Smooth muscle cell (in vitro differentiated cells): ENCODE data around the gene AQP9. TPM values are rescaled to one million over a fixed set of nuclear protein-coding genes. Genes with fewer than 3 reads are reported as not detected.

Experiments used
- DNase-seq: peaks from one replicate; lab custom pipeline; 2025; ENCODE audit not compliant: unreplicated experiment; lab: John Stamatoyannopoulos, UW
- H2AFZ ChIP-seq: fragments of 200-600 bp; sonication (generic); 2 replicates; pipeline ENCODE4 v1.6.0; 2016; ENCODE audit warnings: antibody characterized with exemption, low read depth, mild to moderate bottlenecking
- H3F3A ChIP-seq: fragments of 200-600 bp; sonication (generic); 2 replicates; pipeline ENCODE4 v1.6.0; 2017; ENCODE audit warnings: antibody characterized with exemption, low read depth
- H3K27ac ChIP-seq: fragments of 200-600 bp; sonication (generic); 2 replicates; pipeline ENCODE4 v1.5.1; 2016; ENCODE audit warnings: low read depth, mild to moderate bottlenecking
- H3K27me3 ChIP-seq: fragments of 200-600 bp; sonication (generic); 2 replicates; pipeline ENCODE4 v1.6.1; 2016; ENCODE audit warnings: low read depth, mild to moderate bottlenecking
- H3K36me3 ChIP-seq: fragments of 200-600 bp; sonication (generic); 2 replicates; pipeline ENCODE4 v1.5.1; 2016; ENCODE audit warnings: low read depth
- H3K4me1 ChIP-seq: fragments of 200-600 bp; sonication (generic); 2 replicates; pipeline ENCODE4 v1.5.1; 2016; ENCODE audit warnings: low read depth
- H3K4me2 ChIP-seq: fragments of 200-600 bp; sonication (generic); 2 replicates; pipeline ENCODE4 v1.6.0; 2016; ENCODE audit warnings: mild to moderate bottlenecking
- H3K4me3 ChIP-seq: fragments of 200-600 bp; sonication (generic); 2 replicates; pipeline ENCODE4 v1.5.1; 2016; ENCODE audit warnings: mild to moderate bottlenecking
- H3K79me2 ChIP-seq: fragments of 200-600 bp; sonication (generic); 2 replicates; pipeline ENCODE4 v1.6.0; 2016; ENCODE audit warnings: low read depth, mild to moderate bottlenecking
- H3K9ac ChIP-seq: fragments of 200-600 bp; sonication (generic); 2 replicates; pipeline ENCODE4 v1.6.0; 2016; ENCODE audit warnings: low read depth
- H3K9me3 ChIP-seq: fragments of 200-600 bp; sonication (generic); replicated peaks from 2 replicates; pipeline ENCODE4 v1.5.1; 2016; ENCODE audit warnings: low read depth
- H4K20me1 ChIP-seq: fragments of 200-600 bp; sonication (generic); 2 replicates; pipeline ENCODE4 v1.6.0; 2016; ENCODE audit warnings: low read depth
- CTCF ChIP-seq: fragments of 200-600 bp; sonication (generic); IDR thresholded peaks from 2 replicates; pipeline ENCODE4 v1.5.1; 2017; ENCODE audit warnings: borderline replicate concordance, mild to moderate bottlenecking, antibody characterized with exemption; ENCODE audit not compliant: insufficient read depth, poor library complexity, severe bottlenecking
- WGBS: methylation state at CpG from one replicate; pipeline ENCODE4 v1.1.7; 2016; ENCODE audit warnings: low lambda C conversion rate; 5-methylcytosine and 5-hydroxymethylcytosine counted together
- polyA plus RNA-seq: library from polyadenylated mRNA; unstranded; fragments of >200 nt; fragmentation: Nextera tagmentation; extraction: Ambion mirVana; gene quantifications from 2 replicates; pipeline ENCODE4 v1.2.1, GENCODE V29; 2016
- total RNA-seq: library from RNA; depleted of rRNA; stranded (reverse); fragments of >200 nt; gene quantifications from 2 replicates; pipeline ENCODE4 v1.2.3, GENCODE V29; 2014

AQP9 gene
- total and polyA plus RNA-seq, 2 experiments from 2014 or later, result 1.5 TPM; not detected in 1

GRCh38 chr15:58139276-58139988 lies 1.3 kb downstream of the AQP9 start:
- DNase-seq, result no peak
- no peaks in the 10 kb centered on the region for H3K36me3 ChIP-seq
- no peak overlapping the region for H3K27ac ChIP-seq
- no peaks in the 10 kb centered on the region for H3F3A ChIP-seq
- no peaks in the 10 kb centered on the region for H3K9me3 ChIP-seq
- no peak overlapping the region for H2AFZ ChIP-seq
- no peaks in the 10 kb centered on the region for H3K27me3 ChIP-seq
- H3K4me2 ChIP-seq, result peak overlapping the region; percentile 24
- H4K20me1 ChIP-seq, result no peaks in the 10 kb centered on the region
- 32% methylated on average over 5 of the region's 5 CpGs for WGBS
- no peaks in the 10 kb centered on the region for H3K4me1 ChIP-seq
- TF ChIP-seq CTCF, result no peak
- no peak overlapping the region for H3K4me3 ChIP-seq
- H3K79me2 ChIP-seq, result no peaks in the 10 kb centered on the region
- H3K9ac ChIP-seq, result no peak overlapping the region

DNA sequence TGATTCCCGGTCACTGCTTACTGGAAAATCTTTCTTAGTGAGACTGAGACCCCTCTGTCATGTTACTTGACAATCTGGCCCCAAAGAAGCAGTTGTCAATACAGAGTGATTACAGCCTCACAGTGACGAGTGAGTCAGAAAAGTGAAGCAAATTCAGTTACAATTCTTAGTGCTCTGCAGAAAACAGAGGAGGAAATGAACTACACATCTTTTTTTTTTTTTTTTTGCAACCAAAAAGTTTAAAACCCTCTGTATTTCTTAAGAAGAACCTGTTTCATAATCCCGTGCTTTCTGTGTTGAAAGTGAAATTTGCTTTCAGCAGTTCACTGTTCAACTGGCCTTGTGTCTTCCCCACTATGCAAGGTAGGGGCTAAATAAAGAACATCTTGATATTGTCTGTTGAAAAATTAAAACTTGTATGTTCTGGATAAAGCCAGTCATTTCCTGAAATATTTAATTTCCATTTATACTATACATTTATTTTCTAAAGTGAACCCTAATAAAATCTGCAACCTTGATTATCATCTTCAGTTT lies 1.9 kb downstream of the AQP9 start:
- Histone ChIP-seq H3K9me3 (no peaks in the 10 kb centered on the region), H3K79me2 (no peaks in the 10 kb centered on the region), H2AFZ (no peak overlapping the region), H3F3A (no peaks in the 10 kb centered on the region), H3K9ac (no peak overlapping the region), H3K4me2 (peak overlapping the region; percentile 24), H4K20me1 (no peaks in the 10 kb centered on the region), H3K4me3 (no peak overlapping the region), H3K36me3 (no peaks in the 10 kb centered on the region), H3K27ac (no peak overlapping the region), H3K4me1 (no peaks in the 10 kb centered on the region), H3K27me3 (no peaks in the 10 kb centered on the region)
- TF ChIP-seq CTCF, result no peak
- no peak for DNase-seq
- WGBS, result 64% methylated on average over 3 of the region's 3 CpGs

DNA sequence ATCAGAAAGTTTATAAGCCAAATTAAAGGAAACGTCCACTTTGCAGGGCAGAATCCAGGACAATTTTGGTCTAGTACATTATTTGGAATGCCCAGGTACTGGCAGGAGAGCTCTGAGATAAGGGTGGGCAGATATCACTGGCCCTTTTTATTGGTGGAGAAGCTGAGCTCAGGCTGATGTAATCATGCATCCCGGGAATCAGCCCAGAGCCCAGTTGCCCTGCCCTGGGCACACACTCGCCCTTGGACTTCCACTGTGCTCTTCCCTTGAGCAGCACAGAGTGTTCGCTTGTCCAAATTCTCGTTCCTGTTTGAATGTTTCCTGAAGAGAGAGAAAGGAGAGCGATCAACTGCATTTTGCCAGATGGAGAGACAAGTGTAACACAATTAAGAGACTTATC lies 3.7 kb downstream of the AQP9 start:
- Histone ChIP-seq H3K4me2 (no peak overlapping the region), H3K9me3 (no peaks in the 10 kb centered on the region), H3K9ac (no peak overlapping the region), H3K27ac (no peak overlapping the region), H4K20me1 (no peaks in the 10 kb centered on the region), H3K4me1 (no peaks in the 10 kb centered on the region), H3K36me3 (no peaks in the 10 kb centered on the region), H3K79me2 (no peaks in the 10 kb centered on the region), H3K27me3 (no peaks in the 10 kb centered on the region), H2AFZ (no peak overlapping the region), H3K4me3 (no peak overlapping the region), H3F3A (no peaks in the 10 kb centered on the region)
- no peak for TF ChIP-seq CTCF
- 94% methylated on average over 6 of the region's 6 CpGs for WGBS
- DNase-seq, result no peak
